Measurements from ENCODE around the gene PSMF1.

Gene PSMF1

GRCh38 chr20:1164871-1165270 lies 46.5 kb downstream of the PSMF1 start:
- no peak for DNase-seq (ENCODE audit: low read depth)

GRCh38 chr20:1165521-1165920 lies 47.1 kb downstream of the PSMF1 start:
- DNase-seq (ENCODE audit: low read depth) = no peak

GRCh38 chr20:1165941-1166340 lies 47.5 kb downstream of the PSMF1 start:
- DNase-seq (ENCODE audit: low read depth) = no peak

DNA sequence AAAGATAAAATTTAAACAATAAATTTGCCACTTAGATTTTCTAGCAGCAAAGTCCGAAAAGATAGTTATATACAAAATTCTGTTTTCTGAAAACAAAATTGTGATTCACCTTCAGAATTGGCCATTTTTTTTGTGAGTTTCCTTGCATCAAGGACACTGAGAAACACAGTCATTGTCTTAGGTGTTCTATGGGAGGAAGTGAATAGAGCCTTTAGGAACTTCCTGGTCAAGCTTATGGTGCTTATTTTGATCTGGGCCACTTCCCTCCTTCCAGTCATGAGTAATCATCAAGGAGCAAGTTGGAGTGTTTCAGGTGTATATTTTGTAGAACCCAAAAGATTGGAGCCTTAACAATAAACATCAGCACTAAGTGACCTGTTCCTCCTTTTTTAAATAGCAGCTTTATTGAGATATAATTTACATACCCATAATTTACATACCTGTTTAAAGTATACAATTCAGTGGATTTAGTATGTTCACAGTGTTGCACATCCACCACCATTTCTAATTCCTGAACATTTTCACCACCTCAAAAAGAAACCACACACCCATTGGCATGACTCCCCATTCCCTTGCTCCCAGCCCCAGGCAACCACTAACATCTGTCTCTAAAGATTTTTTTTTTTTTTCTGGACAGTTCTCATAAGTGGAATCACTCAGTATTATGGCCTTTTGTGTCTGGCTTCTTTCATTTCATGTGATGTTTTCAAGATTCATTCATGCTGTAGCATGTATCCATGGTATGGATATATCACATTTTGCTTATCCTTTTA lies 48.7 kb downstream of the PSMF1 start:
- DNase-seq (ENCODE audit: low read depth) = no peak

DNA sequence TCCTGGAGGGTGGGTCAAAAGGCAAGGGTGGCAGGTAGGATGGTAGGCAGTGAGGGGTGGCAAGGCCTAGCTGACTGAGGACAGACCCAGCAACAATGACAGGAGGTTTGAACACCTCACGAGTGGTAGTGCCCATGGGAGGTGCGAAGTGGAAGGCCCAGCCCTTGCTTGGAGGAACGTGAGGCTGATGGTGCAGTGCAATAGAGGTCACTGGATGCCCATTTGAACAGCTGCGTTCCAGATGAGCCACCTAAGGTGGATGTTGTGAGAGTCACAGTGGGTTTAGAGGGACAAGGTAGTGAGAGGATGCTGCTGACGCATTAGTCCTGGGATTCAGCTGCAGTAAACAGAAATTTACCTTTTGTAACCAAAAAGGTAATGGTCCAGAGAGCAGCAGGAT lies 50.8 kb downstream of the PSMF1 start:
- no peak for DNase-seq (ENCODE audit: low read depth)

GRCh38 chr20:1171461-1172093 lies 53.2 kb downstream of the PSMF1 start:
- peak; percentile 10 for DNase-seq (ENCODE audit: low read depth)

- DNase-seq (ENCODE audit: low read depth) = no peak
Observed at GRCh38 chr20:1173698-1174097, 55.3 kb downstream of the PSMF1 start.

- no peak for DNase-seq (ENCODE audit: low read depth)
Observed at GRCh38 chr20:1174787-1175186, 56.4 kb downstream of the PSMF1 start.

DNA sequence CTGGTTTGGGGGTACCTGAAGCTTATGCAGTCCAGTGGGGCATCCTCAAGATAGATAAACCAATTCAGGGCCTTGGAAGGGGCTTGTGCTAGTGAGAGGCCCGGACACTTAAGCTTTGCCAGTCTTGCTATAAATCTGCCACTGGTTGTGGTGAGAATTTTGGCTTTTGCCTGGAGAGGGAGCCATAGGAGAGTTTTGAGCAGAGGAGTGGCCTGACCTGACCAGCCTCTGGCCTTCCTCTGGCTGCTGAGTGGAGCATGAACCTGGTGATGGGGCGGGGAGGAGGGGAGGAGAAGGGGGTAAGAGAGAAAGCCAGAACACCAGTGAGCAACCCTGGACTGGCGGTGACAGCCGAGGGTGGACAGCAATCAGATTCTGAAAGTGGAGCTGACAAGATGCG lies 59.3 kb downstream of the PSMF1 start:
- no peak for DNase-seq (ENCODE audit: low read depth)

DNA sequence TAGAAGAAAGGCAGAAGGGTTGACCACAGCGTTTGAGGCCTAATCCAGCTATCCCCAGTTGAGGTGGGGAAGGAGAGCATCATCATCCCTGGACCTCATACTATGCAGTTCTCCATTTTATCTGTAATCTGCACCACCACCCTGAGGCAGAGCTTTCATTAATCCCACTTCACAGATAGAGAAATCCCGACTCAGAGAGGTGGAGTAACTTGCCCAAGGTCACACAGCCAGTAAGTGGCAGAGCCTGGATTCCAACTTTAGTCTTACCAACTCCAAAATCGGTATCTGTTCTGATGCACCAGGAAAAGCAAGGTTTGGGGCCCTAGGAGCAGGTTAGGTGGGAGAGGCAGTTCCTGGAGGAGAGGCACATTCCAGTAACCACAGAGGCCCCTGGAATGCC lies 59.7 kb downstream of the PSMF1 start:
- no peak for DNase-seq (ENCODE audit: low read depth)

GRCh38 chr20:1178623-1179022 lies 60.2 kb downstream of the PSMF1 start:
- no peak for DNase-seq (ENCODE audit: low read depth)

GRCh38 chr20:1180949-1181348 lies 62.5 kb downstream of the PSMF1 start:
- DNase-seq (ENCODE audit: low read depth) = no peak

DNA sequence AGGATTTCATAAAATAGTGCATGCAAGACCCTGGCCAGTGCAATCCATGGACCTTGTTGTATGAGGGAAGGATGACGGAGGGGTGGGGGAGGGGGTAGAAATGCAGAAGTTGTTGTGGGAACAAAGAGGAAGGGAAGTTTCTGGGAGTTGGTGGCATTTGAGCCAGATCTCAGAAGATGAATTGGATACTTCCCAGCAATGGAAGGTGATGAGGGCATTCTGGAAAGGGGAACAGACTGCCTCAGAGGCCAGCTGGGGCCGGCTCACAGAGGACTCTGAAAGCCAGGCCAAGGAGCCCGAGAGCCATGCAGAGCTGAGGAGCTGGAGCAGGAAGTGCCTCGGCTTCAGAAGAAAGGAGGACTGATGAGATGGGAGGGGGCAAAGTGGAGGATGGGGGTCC lies 63.7 kb downstream of the PSMF1 start:
- DNase-seq (ENCODE audit: low read depth) = no peak

GRCh38 chr20:1183153-1183552 lies 64.8 kb downstream of the PSMF1 start:
- DNase-seq (ENCODE audit: low read depth) = no peak

GRCh38 chr20:1184260-1184637 lies 65.8 kb downstream of the PSMF1 start:
- no peak for DNase-seq (ENCODE audit: low read depth)

DNA sequence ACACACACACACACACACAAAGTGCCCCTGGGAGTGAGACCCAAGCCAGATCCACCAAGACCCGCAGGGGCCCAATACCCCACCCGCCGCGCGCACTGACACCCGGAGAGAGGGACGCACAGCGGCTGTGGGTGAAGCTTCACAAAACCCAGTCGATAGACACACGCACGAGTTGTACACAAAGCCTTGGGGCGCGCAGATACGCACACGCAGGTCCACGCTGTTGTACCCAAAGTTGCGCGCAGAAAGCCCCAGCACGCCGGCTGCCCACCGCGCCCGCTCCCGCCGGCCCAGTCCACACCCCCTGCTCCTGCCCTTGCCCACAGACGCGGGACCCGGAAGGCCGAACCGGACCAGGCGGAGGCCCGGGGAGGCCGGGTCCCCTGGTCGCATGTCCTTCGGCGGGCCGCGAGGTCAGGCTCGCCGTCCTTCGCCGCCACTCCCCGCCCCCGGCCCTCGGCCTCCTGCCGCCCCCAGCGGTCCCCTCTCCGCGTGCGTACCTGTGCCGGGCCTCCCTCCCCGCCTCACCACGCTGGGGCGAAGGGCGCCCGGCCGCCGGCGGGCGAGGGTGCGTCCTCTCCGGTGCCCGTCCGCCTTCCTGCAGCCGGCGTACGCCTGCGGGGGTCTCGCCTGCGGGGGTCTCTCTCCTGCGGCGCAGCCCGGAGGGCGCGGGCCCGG lies 66.4 kb downstream of the PSMF1 start, which contains the start of gene TMEM74B:
Gene TMEM74B (minus strand): TSS at position 344 of the 678 bp plus-strand sequence. CDS start 1,180 bp downstream, outside the sequence.
- DNase-seq (ENCODE audit: low read depth) = no peak

- no peak for DNase-seq (ENCODE audit: low read depth)
Observed at GRCh38 chr20:1185316-1185741, 66.9 kb downstream of the PSMF1 start.

DNA sequence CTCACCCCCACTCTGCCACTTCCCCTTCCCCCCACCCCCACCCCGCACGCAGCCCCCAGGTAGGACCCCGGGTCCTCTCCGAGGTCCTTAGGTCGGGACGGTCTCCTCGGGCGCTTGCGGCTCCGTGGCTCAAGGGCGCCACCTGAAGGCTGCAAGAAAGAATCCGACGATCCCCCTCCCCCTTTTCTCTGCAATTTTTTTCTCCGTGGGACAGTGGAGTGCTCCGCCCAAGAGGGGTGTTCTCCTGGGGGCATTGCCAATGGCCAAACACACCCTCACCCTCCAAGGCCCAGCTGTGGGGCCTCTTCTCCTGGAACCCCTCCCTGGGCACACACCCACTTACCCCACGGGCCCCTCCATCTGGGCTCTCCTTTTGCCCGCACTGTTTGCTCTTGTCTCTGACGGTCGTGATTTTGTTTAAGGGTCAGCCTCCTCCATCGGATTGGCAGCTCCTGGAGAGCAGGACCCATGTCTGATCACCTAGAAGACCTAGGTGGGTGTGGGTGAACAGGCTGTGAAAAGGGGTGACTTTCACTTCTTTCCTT lies 67.5 kb downstream of the PSMF1 start:
- DNase-seq (ENCODE audit: low read depth) = no peak

DNA sequence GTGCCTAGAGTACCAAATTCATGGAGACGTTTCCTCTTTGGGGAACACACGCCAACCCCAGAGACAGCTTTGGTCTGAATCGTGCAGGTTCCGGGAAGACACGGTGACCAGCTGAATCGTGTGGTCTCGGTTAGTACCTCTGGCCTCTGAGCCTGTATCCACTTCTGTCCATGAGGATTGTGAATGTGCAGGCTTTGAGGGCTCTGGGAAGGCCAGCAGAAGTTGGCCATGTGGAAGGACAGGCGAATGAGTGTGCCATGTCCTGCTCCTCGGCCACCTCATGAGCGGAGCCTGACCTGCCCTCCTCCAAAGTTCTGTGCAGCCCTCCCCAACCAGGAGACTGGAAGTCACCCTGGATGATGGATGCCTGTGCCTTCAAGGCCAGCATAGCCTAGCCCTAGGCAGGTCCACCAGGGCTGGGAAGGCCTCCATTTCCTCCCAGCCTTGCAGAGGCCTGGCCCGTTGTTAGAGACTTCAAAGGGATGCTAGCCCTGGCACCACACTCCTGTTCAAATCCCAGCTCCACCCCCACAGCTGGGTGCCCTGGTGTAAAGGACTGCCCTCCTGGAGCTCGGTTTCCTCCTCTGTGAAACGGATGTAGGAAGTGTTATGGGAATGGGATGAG lies 68.1 kb downstream of the PSMF1 start:
- no peak for DNase-seq (ENCODE audit: low read depth)

GRCh38 chr20:1187605-1188171 lies 69.3 kb downstream of the PSMF1 start:
- DNase-seq (ENCODE audit: low read depth) = no peak

- no peak for DNase-seq (ENCODE audit: low read depth)
Observed at GRCh38 chr20:1188347-1188746, 69.9 kb downstream of the PSMF1 start.

GRCh38 chr20:1189827-1190226 lies 71.4 kb downstream of the PSMF1 start:
- DNase-seq (ENCODE audit: low read depth) = no peak

All from GM04504 (cell line).